ENCODE data around the gene HACD3. TPM values are rescaled to one million over a fixed set of nuclear protein-coding genes. Genes with fewer than 3 reads are reported as not detected.

The HACD3 gene
- total and polyA plus RNA-seq, 9 of the 15 experiments (the other 6 are each of a cell fraction or from before 2014, with no cell fraction given), result 48.1 to 117 (median 72.8) TPM

- H2AFZ ChIP-seq (ENCODE audit: low read depth, low read length), result no peak overlapping the region
- no peaks in the 10 kb centered on the region for H3K27me3 ChIP-seq (ENCODE audit: control insufficient read depth in 2 of 2, insufficient read depth in 2 of 2, low read length in 2 of 2)
- H3K4me1 ChIP-seq (replicated peaks in 1 of 2; ENCODE audit: control insufficient read depth in 2 of 2, insufficient read depth in 2 of 2, low read length in 2 of 2), result peaks cover 0 to 19% of the 10 kb centered on the region in 2 experiments; a peak in 3 of 5 replicates
- peaks cover 72% of the 10 kb centered on the region for H3K36me3 ChIP-seq (ENCODE audit: control insufficient read depth, insufficient read depth, low read length)
- DNase-seq (ENCODE audit: extremely low read depth in 1 of 4, low spot score in 3 of 4), result no peak
- H3K9ac ChIP-seq (ENCODE audit: insufficient read depth in 1 of 2, low read depth in 2 of 2, low read length in 2 of 2), result no peak overlapping the region
- no peak for FAIRE-seq
- H3K4me2 ChIP-seq (ENCODE audit: insufficient read depth, low read length), result no peak overlapping the region
- no peaks in the 10 kb centered on the region for H3K9me1 ChIP-seq (ENCODE audit: control insufficient read depth, insufficient read depth, low read length)
- no peak for TF ChIP-seq MYBL2 (IDR thresholded peaks at IDR 0.05; ENCODE audit: low read depth)
- no peak for TF ChIP-seq MYBL2 (CRISPR knock-in tag; IDR thresholded peaks at IDR 0.05; ENCODE audit: borderline replicate concordance)
- CTCF ChIA-PET (ENCODE audit: low intra/inter-chr PET ratio), result interaction anchor here (0.7 kb wide), 1 partner anchor 542 kb away, joined by 3 read pairs; no protein-coding TSS in a partner anchor
- H3K27ac ChIP-seq (ENCODE audit: extremely low read depth, low read depth, low read length), result no peak overlapping the region
- no peaks in the 10 kb centered on the region for H3K9me3 ChIP-seq (replicated peaks; ENCODE audit: control insufficient read depth, insufficient read depth, low read depth, low read length)
- in situ Hi-C loops (cut with MboI) (no loop called here), intact Hi-C loops (cut with micrococcal nuclease) (no loop called here)
- POLR2A ChIA-PET, result interaction anchor here (0.6 to 1.1 kb wide), 3 partner anchors 16 to 33 kb away, joined by 3 read pairs; no protein-coding TSS in a partner anchor
- no peaks in the 10 kb centered on the region for H4K20me1 ChIP-seq (replicated peaks; ENCODE audit: control insufficient read depth, insufficient read depth, low read length)
- WGBS (ENCODE audit: insufficient coverage, low coverage, missing lambda C conversion rate), result 63% methylated on average over 2 of the region's 2 CpGs
- peaks cover 29% of the 10 kb centered on the region; the same call in 2 of the 3 replicates for H3K79me2 ChIP-seq (ENCODE audit: control insufficient read depth, insufficient read depth, low read length)
- no peak overlapping the region for H3K4me3 ChIP-seq
- no TSS peak for BruUV-seq (replicated peaks)
- no peak for ATAC-seq
These were observed 20.9 kb upstream of the HACD3 start for GRCh38 chr15:65509321-65509720.

GRCh38 chr15:65512189-65512588 lies 18.1 kb upstream of the HACD3 start:
- Histone ChIP-seq H3K27ac (ENCODE audit: extremely low read depth, low read depth, low read length) (peak overlapping the region; percentile 71), H3K79me2 (ENCODE audit: control insufficient read depth, insufficient read depth, low read length) (peaks cover 56% of the 10 kb centered on the region)
- TF ChIP-seq ZNF740 (CRISPR knock-in tag; IDR thresholded peaks at IDR 0.05) (no peak), ZNF740 (tag; IDR thresholded peaks at IDR 0.05) (0 out of 4 replicates have a peak, but pooled peaks of 1 of the 2 experiments have one; percentile 32), SAP30 (IDR thresholded peaks at IDR 0.05; ENCODE audit: borderline replicate concordance, insufficient read depth, low read depth, low read length, poor library complexity, severe bottlenecking) (no peak), NR4A1 (CRISPR knock-in tag; IDR thresholded peaks at IDR 0.05) (no peak), NR4A1 (tag; IDR thresholded peaks at IDR 0.05) (0 out of 2 replicates have a peak, but pooled peaks have one; percentile 51), EHMT2 (IDR thresholded peaks at IDR 0.05) (0 out of 2 replicates have a peak, but pooled peaks have one; percentile 32), PTTG1 (tag; IDR thresholded peaks at IDR 0.05; ENCODE audit: low read depth) (peak; percentile 40; the same call in 1 of the 2 replicates), ZNF57 (CRISPR knock-in tag; IDR thresholded peaks at IDR 0.05) (no peak), ATF4 (CRISPR knock-in tag; IDR thresholded peaks at IDR 0.05) (peak; percentile 53; the same call in 1 of the 2 replicates), ZNF644 (tag; IDR thresholded peaks at IDR 0.05; ENCODE audit: low read depth) (no peak)

More at GRCh38 chr15:65512189-65512588, 18.1 kb upstream of the HACD3 start:
- peak overlapping the region in 1 of 2 experiments; percentile 57; a peak in 2 of 4 replicates for H3K9ac ChIP-seq (ENCODE audit: insufficient read depth in 1 of 2, low read depth in 2 of 2, low read length in 2 of 2)
- no peak overlapping the region for H2AFZ ChIP-seq (ENCODE audit: low read depth, low read length)
- no peaks in the 10 kb centered on the region for H3K9me3 ChIP-seq (replicated peaks; ENCODE audit: control insufficient read depth, insufficient read depth, low read depth, low read length)
- ATAC-seq (no peak), FAIRE-seq (no peak), DNase-seq (ENCODE audit: extremely low read depth in 1 of 4, low spot score in 3 of 4) (peak in 1 of 4 experiments; percentile 28)
- CTCF ChIA-PET (ENCODE audit: low intra/inter-chr PET ratio), result no interaction called here
- peaks cover 63% of the 10 kb centered on the region for H3K36me3 ChIP-seq (ENCODE audit: control insufficient read depth, insufficient read depth, low read length)
- intact Hi-C loops (cut with micrococcal nuclease) (loop anchor here (2.0 kb wide), 1 partner anchor 39 kb away; no protein-coding TSS in a partner anchor), in situ Hi-C loops (cut with MboI) (no loop called here)
- H3K4me3 ChIP-seq, result no peak overlapping the region
- no TSS peak for BruUV-seq (replicated peaks)
- no peaks in the 10 kb centered on the region for H3K9me1 ChIP-seq (ENCODE audit: control insufficient read depth, insufficient read depth, low read length)
- H3K4me1 ChIP-seq (replicated peaks in 1 of 2; ENCODE audit: control insufficient read depth in 2 of 2, insufficient read depth in 2 of 2, low read length in 2 of 2), result peaks cover 6 to 27% of the 10 kb centered on the region in 2 experiments
- POLR2A ChIA-PET, result interaction anchor here (0.9 to 2.0 kb wide), 10 partner anchors 8 to 214 kb away, joined by 3 to 13 read pairs (median 4); partner anchors contain the start of gene RNU5B-1
- 53% methylated on average over 5 of the region's 5 CpGs for WGBS (ENCODE audit: insufficient coverage, low coverage, missing lambda C conversion rate)
- H3K4me2 ChIP-seq (ENCODE audit: insufficient read depth, low read length), result peak overlapping the region; percentile 64
- H3K27me3 ChIP-seq (ENCODE audit: control insufficient read depth in 2 of 2, insufficient read depth in 2 of 2, low read length in 2 of 2), result no peaks in the 10 kb centered on the region
- H4K20me1 ChIP-seq (replicated peaks; ENCODE audit: control insufficient read depth, insufficient read depth, low read length), result 0 out of 2 replicates have a peak, but pooled peaks cover 6% of the 10 kb centered on the region

All from K562 (cell line).